GM13976 (cell line): ENCODE data around the gene ZNF384.

Source experiments
- DNase-seq: peaks from one replicate; pipeline ENCODE4 v3.0.0; 2012; ENCODE audit warnings: low spot score
- in situ Hi-C: fragments of 300-500 bp; cut with MboI; formaldehyde crosslinking; loops from one replicate; pipeline ENCODE4 v1.12.0; 2022; ENCODE audit warnings: low sequenced_read_pairs, mixed read lengths, inconsistent platforms; ENCODE audit not compliant: unreplicated experiment
- TF ChIP-seq, protein P1 (sequence below): IDR thresholded peaks from 2 replicates; pipeline ENCODE4 v1.5.1; 2012; ENCODE audit warnings: borderline replicate concordance, mild to moderate bottlenecking; ENCODE audit not compliant: insufficient read depth; ENCODE audit errors: extremely low read depth, missing control alignments, control extremely low read depth

Gene ZNF384

DNA sequence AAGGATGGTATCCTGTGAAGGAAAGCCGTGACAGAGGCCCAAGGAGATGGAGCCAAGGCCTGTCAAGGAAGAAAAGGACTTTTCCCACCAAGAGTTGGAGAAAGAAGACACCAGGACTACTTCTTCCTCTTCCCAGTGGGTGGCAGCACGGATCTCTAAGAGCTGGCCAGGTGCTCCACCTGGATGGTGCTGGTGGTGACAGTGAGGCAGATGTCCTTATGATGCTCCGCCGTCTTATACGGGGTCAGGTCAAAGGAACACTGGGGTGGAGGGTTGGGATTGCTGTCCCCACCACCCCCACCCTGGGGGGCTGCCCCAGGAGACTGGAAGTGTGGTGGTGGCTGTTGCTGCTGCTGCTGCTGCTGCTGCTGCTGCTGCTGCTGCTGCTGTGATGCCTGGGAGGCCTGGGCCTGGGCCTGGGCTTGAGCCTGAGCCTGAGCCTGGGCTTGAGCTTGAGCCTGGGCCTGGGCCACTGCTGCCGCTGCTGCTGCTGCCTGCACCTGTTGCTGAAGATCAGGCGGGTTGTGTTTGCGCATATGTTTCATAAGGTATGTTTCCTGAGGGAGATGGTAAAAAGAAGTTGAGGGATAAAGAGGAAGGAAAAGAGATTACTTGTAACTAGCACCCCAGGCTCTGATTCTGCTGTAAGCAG is 21.5 kb downstream of the ZNF384 start:
- DNase-seq: no peak

DNA sequence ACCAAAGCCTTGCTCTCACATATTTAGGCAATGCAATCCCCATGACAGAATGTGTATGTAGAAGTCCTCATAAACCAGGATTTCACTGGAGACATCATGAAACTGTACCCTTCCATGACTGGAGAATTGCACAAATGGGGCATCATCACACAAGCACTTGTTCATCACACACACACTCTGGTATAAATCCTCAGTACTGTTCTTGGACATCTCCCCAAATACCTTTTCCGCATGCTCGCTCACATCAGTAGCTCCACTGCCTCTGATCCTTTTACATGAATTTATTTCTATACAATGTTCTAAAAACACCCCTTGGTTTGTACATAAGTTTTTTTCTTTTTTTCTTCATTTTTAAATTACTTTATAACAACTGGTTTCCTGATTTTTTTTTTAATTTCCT is 23.0 kb downstream of the ZNF384 start:
- no peak for DNase-seq
- TF ChIP-seq, protein P1, sequence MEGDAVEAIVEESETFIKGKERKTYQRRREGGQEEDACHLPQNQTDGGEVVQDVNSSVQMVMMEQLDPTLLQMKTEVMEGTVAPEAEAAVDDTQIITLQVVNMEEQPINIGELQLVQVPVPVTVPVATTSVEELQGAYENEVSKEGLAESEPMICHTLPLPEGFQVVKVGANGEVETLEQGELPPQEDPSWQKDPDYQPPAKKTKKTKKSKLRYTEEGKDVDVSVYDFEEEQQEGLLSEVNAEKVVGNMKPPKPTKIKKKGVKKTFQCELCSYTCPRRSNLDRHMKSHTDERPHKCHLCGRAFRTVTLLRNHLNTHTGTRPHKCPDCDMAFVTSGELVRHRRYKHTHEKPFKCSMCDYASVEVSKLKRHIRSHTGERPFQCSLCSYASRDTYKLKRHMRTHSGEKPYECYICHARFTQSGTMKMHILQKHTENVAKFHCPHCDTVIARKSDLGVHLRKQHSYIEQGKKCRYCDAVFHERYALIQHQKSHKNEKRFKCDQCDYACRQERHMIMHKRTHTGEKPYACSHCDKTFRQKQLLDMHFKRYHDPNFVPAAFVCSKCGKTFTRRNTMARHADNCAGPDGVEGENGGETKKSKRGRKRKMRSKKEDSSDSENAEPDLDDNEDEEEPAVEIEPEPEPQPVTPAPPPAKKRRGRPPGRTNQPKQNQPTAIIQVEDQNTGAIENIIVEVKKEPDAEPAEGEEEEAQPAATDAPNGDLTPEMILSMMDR: no peak
- in situ Hi-C loops: no loop called here

More for the DNA sequence above, 21.5 kb downstream of the ZNF384 start:
- TF ChIP-seq, protein P1: peak; percentile 29
- in situ Hi-C loops: no loop called here

DNA sequence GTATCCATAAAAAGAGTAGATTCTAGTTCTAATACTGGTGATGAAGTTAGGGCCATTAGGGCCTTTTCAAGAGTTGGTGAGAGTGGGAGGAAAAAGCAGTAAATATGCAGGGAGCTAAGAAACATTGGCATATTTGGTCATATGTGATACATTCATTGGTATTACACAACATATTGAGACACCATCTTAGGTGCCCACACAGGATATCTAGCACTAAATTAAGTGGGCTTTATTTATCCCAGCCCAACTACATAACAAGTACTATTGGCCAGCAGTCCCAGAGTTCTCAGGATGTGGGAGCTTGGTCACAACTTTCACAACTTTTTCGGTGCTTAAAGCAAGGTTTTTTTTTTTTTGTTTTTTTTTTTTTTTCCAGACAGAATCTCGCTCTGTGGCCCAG is 24.3 kb downstream of the ZNF384 start:
- in situ Hi-C loops: no loop called here
- no peak for DNase-seq
- TF ChIP-seq, protein P1: no peak

DNA sequence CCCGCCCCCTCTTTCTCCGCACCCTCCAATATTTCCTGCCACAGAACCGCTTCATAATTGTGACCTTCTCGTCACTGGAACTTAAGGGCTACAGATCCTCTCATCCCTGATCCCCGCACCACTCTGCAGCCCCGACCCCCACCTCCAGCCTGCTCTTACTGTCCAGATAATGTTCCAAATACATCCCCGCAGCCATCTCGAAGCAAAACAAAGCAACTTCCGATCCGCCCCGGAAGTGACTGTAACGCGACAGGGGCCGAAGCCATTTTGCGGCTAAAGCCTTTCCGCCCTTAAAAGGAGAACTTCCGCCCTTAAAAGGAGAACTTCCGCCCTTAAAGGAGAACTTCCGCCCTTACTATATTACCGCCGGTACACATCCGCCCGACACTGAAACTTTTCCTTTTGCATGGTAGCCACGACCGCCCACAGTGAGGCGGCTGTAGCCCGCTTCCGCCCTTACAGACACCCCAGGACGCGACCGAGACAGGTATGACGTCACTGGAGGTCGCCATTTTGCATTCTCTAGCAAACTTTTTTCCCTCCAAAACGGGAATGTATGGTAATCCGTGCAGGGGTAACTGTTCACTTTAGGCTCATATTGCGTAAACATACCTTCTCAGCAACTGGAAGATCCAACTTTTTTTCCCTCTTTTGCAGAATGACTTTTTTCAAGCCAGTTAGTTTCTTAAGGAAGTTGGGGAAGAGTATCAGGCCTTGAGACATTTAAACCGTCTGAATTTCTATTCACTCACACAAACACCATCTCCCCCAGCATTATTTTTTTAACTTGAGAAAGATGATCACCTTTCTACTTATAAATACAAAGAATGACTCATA is 26.1 kb downstream of the ZNF384 start, which contains the start of gene ING4:
Gene ING4 (minus strand): TSS at position 214 of the 837 bp plus-strand sequence. CDS start 18 bp downstream, at position 196.
- TF ChIP-seq, protein P1: no peak
- DNase-seq: peak; percentile 97
- in situ Hi-C loops: no loop called here

DNA sequence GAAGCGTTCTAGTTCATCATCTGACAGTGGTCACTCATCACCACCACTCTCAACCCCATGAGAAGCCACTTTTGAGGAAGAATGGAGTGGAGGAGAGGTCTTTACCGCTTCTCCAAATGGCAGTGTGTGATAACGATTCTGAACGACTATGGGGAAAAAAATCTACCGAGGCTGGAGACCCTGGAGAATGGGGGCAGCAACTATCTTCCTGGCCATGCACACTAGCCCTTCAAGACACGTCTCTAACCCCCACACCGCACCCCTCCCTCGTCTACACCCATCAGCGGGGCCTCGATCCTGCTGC is 26.6 kb downstream of the ZNF384 start:
- TF ChIP-seq, protein P1: no peak
- in situ Hi-C loops: no loop called here
- peak; percentile 67 for DNase-seq

DNA sequence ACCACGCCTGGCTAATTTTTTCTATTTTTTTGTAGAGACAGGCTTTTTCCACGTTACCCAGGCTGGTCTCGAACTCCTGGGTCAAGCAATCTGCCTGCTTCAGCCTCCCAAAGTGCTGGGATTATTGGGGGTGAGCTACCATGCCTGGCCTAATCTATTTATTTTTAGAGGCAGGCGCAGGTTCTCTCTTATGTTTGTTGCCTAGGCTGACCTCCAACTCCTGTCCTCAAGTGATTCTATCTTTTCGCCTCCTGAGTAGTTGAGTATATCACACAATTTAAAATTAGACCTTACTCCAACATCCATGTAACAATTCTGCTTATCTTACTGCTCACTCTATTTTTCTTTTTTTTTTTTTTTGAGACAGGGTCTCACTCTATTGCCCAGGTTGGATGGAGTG is 35.2 kb downstream of the ZNF384 start:
- in situ Hi-C loops: no loop called here
- TF ChIP-seq, protein P1: no peak
- DNase-seq: no peak

DNA sequence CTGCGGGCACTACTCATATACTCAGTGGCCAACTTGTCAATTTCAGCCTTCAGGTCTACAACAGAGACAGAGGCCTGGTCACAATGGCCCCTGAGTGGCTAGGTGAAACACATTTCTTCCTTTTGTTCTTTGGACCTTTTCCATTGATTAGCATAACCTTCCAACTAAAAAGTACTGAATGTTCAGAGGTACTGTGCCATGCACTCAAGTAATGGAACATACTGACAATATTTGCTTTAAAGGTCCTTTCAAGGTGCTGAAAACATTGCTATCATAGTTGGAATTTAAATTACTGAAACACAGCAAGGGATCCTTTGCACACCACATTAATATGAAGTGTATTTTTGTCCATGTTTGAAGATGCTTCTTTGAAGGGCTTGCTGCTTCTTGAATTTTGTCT is 35.8 kb downstream of the ZNF384 start:
- DNase-seq: no peak
- in situ Hi-C loops: no loop called here
- TF ChIP-seq, protein P1: no peak
